Ascending aorta (tissue), 2 donors: ENCODE results near the gene VAMP2. TPM values are rescaled to one million over a fixed set of nuclear protein-coding genes. Genes with fewer than 3 reads are reported as not detected.

Experiments
- DNase-seq, 2 donors: peaks; one replicate each; pipeline ENCODE4 v3.0.0-alpha.2; 2019; ENCODE audit warnings: low spot score in 2 of 2
- H3K27ac ChIP-seq, 2 donors: fragments of 200-600 bp; sonication (generic); one replicate each; pipeline ENCODE4 v1.5.1; 2016 to 2017; ENCODE audit warnings: mild to moderate bottlenecking in 1 of 2
- H3K27me3 ChIP-seq: fragments of 200-600 bp; sonication (generic); one replicate; pipeline ENCODE4 v1.5.1; 2017
- H3K36me3 ChIP-seq, 2 donors: fragments of 200-600 bp; sonication (generic); one replicate each; pipeline ENCODE4 v1.5.1; 2016
- H3K4me1 ChIP-seq, 2 donors: fragments of 200-600 bp; sonication (generic); one replicate each; pipeline ENCODE4 v1.5.1; 2016 to 2017; ENCODE audit warnings: mild to moderate bottlenecking in 1 of 2
- H3K4me3 ChIP-seq, 2 donors: fragments of 200-600 bp; sonication (generic); one replicate each; pipeline ENCODE4 v1.5.1; 2016 to 2017; ENCODE audit warnings: mild to moderate bottlenecking in 1 of 2
- H3K9me3 ChIP-seq, 2 donors: fragments of 200-600 bp; sonication (generic); one replicate each; pipeline ENCODE4 v1.5.1; 2016
- CTCF ChIP-seq, 3 experiments: fragments of 200-600 bp in 2 of 3; fragments of 450-650 bp in 1 of 3; sonication (generic) in 2 of 3; IDR thresholded peaks; one replicate each; pipeline ENCODE4 v1.5.1; 2016 to 2019; ENCODE audit warnings: antibody characterized with exemption in 3 of 3, mild to moderate bottlenecking in 1 of 3, moderate library complexity in 1 of 3
- intact Hi-C: fragments of 100-400 bp; cut with DNase I; formaldehyde crosslinking; loops from one replicate; pipeline ENCODE4 v1.15.1; 2023
- total RNA-seq: library from RNA; depleted of rRNA; stranded (reverse); fragments of >200 nt; gene quantifications from one replicate; pipeline ENCODE4 v1.1.0, GENCODE V29; 2016

VAMP2 gene
- total RNA-seq, 1 donor from 2014 or later: 28.3 TPM

GRCh38 chr17:8204761-8205555 is 42.2 kb upstream of the VAMP2 start:
- H3K36me3 ChIP-seq: no peaks in the 10 kb centered on the region
- no peak overlapping the region for H3K4me3 ChIP-seq
- no peak for TF ChIP-seq CTCF (IDR thresholded peaks at IDR 0.05)
- peaks cover 0 to 2% of the 10 kb centered on the region in 2 donors for H3K4me1 ChIP-seq
- intact Hi-C loops: no loop called here
- H3K27ac ChIP-seq: no peak overlapping the region
- no peak for DNase-seq
- H3K27me3 ChIP-seq: no peaks in the 10 kb centered on the region
- H3K9me3 ChIP-seq: no peaks in the 10 kb centered on the region

- peak; percentile 65 to 94 for DNase-seq
- intact Hi-C loops: no loop called here
- Histone ChIP-seq H3K4me3 (peak overlapping the region; percentile 43 to 59), H3K27ac (peak overlapping the region; percentile 77 to 78), H3K27me3 (no peaks in the 10 kb centered on the region), H3K36me3 (no peaks in the 10 kb centered on the region), H3K9me3 (no peaks in the 10 kb centered on the region), H3K4me1 (peaks cover 14 to 26% of the 10 kb centered on the region in 2 donors)
- no peak for TF ChIP-seq CTCF (IDR thresholded peaks at IDR 0.05)
These were observed 29.5 kb upstream of the VAMP2 start for GRCh38 chr17:8192070-8192815.

DNA sequence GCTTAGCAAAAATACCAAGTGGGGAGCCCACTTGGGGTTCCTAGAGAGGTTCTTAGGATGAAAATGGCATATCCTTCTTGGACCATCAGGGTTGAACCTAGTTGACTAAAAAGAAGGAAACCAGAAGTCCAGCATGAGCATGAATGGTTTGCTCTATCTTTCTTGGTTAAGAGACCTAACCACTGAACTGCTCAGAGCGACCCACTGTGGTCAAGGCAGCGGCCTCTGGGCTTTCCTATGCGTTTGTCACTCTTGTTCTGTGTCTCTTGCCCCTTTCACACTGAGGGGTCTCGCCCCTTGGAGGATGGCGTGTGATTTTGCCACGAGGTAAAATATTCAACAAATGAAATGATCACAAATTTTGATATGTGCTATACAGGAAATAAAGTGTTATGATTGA is 27.8 kb upstream of the VAMP2 start:
- DNase-seq: no peak
- Histone ChIP-seq H3K4me1 (peaks cover 14 to 28% of the 10 kb centered on the region in 2 donors), H3K4me3 (peak overlapping the region; percentile 69 to 81), H3K36me3 (no peaks in the 10 kb centered on the region), H3K27me3 (no peaks in the 10 kb centered on the region), H3K9me3 (no peaks in the 10 kb centered on the region), H3K27ac (peak overlapping the region; percentile 96 to 97)
- no peak for TF ChIP-seq CTCF (IDR thresholded peaks at IDR 0.05)
- intact Hi-C loops: loop anchor here (1.0 kb wide), 1 partner anchor 20 kb away; the partner anchor contains the start of gene AURKB

DNA sequence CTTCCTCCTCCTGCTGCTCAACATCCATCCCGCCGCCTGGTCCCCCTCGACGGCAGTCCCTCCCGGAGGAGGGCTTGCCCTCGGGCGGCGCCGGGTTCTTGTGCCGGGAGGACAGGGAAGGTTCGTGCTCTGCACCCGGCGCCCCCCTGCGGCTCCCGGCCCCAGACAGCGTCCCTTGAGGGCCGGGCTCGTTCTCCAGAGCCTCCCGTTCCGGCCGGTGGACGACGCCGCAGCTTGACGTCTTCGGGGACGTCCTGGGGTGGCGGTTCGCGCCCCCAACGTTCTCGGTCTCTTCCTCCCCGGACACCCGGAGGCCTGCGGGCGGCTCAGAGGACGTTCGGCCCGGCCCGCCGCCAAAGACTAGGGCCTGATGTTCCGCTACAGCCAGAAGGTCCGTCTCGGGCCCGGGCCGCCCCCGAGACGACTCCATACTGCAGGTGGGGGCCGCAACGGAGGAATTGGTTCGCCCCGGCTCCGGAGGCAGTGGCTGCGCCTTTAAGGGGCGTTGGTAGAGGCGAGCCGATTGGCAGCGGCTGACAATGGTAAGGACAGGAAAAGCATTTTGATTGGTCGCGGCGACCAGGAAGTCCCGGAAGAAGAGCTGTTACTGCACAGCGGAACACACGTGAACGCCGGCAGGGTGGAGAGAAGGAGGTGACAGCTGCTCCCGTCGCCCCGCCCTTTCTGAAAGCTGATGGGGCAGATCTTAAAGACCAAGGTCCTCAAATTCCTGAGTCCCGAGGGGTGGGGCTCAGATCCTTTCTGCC is 27.1 kb upstream of the VAMP2 start, which contains the start of gene BORCS6:
Gene BORCS6 (minus strand): TSS at position 470 of the 767 bp plus-strand sequence. CDS start 40 bp downstream, at position 430.
- peak; percentile 97 to 99 for DNase-seq
- TF ChIP-seq CTCF (IDR thresholded peaks at IDR 0.05): peak in 1 of 3 experiments; percentile 6
- H3K27me3 ChIP-seq: no peaks in the 10 kb centered on the region
- H3K4me3 ChIP-seq: peak within 1 kb of the TSS; percentile 69 to 81
- H3K9me3 ChIP-seq: no peaks in the 10 kb centered on the region
- H3K36me3 ChIP-seq: no peaks in the 10 kb centered on the region
- intact Hi-C loops: loop anchor here (1.0 to 5.0 kb wide), 2 partner anchors 20 to 107 kb away; partner anchors contain the start of genes AURKB and SLC25A35
- H3K27ac ChIP-seq: peak within 1 kb of the TSS; percentile 96 to 97
- peaks cover 14 to 28% of the 10 kb centered on the region in 2 donors for H3K4me1 ChIP-seq

DNA sequence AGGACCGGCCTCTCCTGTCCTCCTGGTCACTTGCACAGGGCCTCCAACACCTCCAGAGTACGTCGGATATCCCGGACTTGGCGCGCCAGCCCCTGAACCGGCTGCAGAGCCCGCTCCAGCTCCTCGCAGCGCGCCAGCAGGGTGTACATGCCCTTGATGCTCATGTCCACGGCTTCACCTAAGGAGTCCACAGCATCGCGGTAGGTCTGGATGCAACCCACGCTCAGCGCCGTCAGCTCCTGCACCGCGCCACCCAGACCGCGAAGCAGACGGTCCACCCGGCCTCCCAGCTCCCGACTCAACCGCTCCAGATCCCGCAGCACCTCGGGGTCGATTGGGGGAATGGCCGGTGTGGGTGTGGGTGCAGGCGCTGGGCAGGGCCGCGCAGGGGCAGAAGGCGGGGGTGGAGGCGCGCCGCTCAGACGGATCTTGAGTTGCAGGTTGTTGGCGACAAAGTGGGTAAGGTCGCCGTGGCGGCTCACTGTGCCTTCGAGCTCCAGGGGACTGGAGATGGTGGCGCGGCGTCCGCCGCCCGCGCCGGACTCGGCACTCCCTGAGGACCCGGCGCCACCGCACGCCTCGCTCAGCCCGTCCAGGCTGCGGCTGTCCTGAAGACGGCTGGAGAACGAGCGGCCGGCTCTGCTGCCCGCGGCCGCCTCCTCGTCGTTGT is 26.4 kb upstream of the VAMP2 start:
- Histone ChIP-seq H3K4me3 (peak overlapping the region; percentile 69 to 81), H3K27ac (peak overlapping the region; percentile 96 to 97), H3K4me1 (peaks cover 14 to 28% of the 10 kb centered on the region in 2 donors), H3K36me3 (no peaks in the 10 kb centered on the region), H3K27me3 (no peaks in the 10 kb centered on the region), H3K9me3 (no peaks in the 10 kb centered on the region)
- TF ChIP-seq CTCF (IDR thresholded peaks at IDR 0.05): no peak
- no peak for DNase-seq
- intact Hi-C loops: loop anchor here (5.0 kb wide), 1 partner anchor 108 kb away; the partner anchor contains the start of gene SLC25A35
